Astrocyte (in vitro differentiated cells and primary cell): ENCODE measurements around the gene ZBTB18.

Experiments used
- EZH2 ChIP-seq: IDR thresholded peaks from 2 replicates; pipeline ENCODE4 v1.6.1; 2012; ENCODE audit warnings: mild to moderate bottlenecking, low read length, inconsistent platforms; ENCODE audit not compliant: insufficient read depth
- TF ChIP-seq, protein P1 (sequence below): IDR thresholded peaks from 2 replicates; pipeline ENCODE4 v1.5.1; 2011; ENCODE audit warnings: low read depth, mild to moderate bottlenecking, inconsistent platforms, low read length, moderate library complexity; ENCODE audit not compliant: insufficient read depth

DNA sequence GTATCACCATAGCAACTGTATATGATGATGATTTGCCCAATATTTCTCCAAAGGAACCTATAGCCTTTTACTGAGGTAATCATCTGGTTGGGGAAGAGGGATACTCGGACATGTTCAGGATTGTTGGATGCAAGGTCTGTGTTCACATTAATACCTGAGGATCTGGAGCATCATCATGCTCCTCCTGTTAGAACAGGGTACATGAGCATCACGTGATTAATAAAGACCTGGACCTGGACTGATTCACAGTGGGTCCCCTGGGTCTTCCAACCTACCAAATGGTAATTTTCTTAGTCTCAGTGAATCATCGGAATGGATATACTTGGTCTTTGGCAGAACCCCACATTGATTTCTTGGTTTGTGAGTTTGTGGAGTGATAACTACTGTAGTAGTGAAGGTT is 45.6 kb upstream of the ZBTB18 start:
- TF ChIP-seq, protein P1, sequence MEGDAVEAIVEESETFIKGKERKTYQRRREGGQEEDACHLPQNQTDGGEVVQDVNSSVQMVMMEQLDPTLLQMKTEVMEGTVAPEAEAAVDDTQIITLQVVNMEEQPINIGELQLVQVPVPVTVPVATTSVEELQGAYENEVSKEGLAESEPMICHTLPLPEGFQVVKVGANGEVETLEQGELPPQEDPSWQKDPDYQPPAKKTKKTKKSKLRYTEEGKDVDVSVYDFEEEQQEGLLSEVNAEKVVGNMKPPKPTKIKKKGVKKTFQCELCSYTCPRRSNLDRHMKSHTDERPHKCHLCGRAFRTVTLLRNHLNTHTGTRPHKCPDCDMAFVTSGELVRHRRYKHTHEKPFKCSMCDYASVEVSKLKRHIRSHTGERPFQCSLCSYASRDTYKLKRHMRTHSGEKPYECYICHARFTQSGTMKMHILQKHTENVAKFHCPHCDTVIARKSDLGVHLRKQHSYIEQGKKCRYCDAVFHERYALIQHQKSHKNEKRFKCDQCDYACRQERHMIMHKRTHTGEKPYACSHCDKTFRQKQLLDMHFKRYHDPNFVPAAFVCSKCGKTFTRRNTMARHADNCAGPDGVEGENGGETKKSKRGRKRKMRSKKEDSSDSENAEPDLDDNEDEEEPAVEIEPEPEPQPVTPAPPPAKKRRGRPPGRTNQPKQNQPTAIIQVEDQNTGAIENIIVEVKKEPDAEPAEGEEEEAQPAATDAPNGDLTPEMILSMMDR: no peak
- no peak for TF ChIP-seq EZH2
